WERI-Rb-1 (cell line): ENCODE results near the gene TEX9.

ENCODE experiments used
- DNase-seq: peaks from one replicate; pipeline ENCODE4 v3.0.0-alpha.2; 2020
- H3K27ac ChIP-seq: fragments of 250-450 bp; sonication (Bioruptor Pico); 2 replicates; pipeline ENCODE4 v1.5.1; 2020; ENCODE audit warnings: mild to moderate bottlenecking, moderate library complexity
- H3K27me3 ChIP-seq: fragments of 250-450 bp; sonication (Bioruptor Pico); 2 replicates; pipeline ENCODE4 v1.5.1; 2021; ENCODE audit warnings: mild to moderate bottlenecking, low read depth, moderate library complexity; ENCODE audit not compliant: insufficient read depth, severe bottlenecking
- H3K36me3 ChIP-seq: fragments of 250-450 bp; sonication (Bioruptor Pico); 2 replicates; pipeline ENCODE4 v1.5.1; 2020; ENCODE audit warnings: mild to moderate bottlenecking, moderate library complexity
- H3K4me3 ChIP-seq: 2 replicates; pipeline ENCODE4 v1.5.1; 2011; ENCODE audit warnings: low read depth, mild to moderate bottlenecking, control low read depth, low read length
- H3K9me3 ChIP-seq: fragments of 250-450 bp; sonication (Bioruptor Pico); 2 replicates; pipeline ENCODE4 v1.5.1; 2021; ENCODE audit warnings: mild to moderate bottlenecking, moderate library complexity; ENCODE audit not compliant: severe bottlenecking
- CTCF ChIP-seq: IDR thresholded peaks from 2 replicates; pipeline ENCODE4 v1.5.1; 2011; ENCODE audit warnings: low read depth, mild to moderate bottlenecking, control low read depth, inconsistent platforms, low read length

Gene TEX9

GRCh38 chr15:56342653-56343052, 22.6 kb upstream of the TEX9 start:
- no peak for TF ChIP-seq CTCF
- Histone ChIP-seq H3K4me3 (no peak overlapping the region), H3K27ac (no peak overlapping the region), H3K9me3 (no peaks in the 10 kb centered on the region), H3K27me3 (no peaks in the 10 kb centered on the region), H3K36me3 (no peaks in the 10 kb centered on the region)
- no peak for DNase-seq

- H3K27ac ChIP-seq = no peak overlapping the region
- H3K27me3 ChIP-seq = no peaks in the 10 kb centered on the region
- H3K36me3 ChIP-seq = no peaks in the 10 kb centered on the region
- no peak for TF ChIP-seq CTCF
- no peak overlapping the region for H3K4me3 ChIP-seq
- no peak for DNase-seq
- no peaks in the 10 kb centered on the region for H3K9me3 ChIP-seq
Observed at GRCh38 chr15:56343879-56344278, 21.3 kb upstream of the TEX9 start.

GRCh38 chr15:56344336-56344735, 20.9 kb upstream of the TEX9 start:
- TF ChIP-seq CTCF = no peak
- no peak overlapping the region for H3K27ac ChIP-seq
- no peaks in the 10 kb centered on the region for H3K36me3 ChIP-seq
- no peak for DNase-seq
- no peak overlapping the region for H3K4me3 ChIP-seq
- no peaks in the 10 kb centered on the region for H3K9me3 ChIP-seq
- H3K27me3 ChIP-seq = no peaks in the 10 kb centered on the region

GRCh38 chr15:56346414-56346813, 18.8 kb upstream of the TEX9 start:
- Histone ChIP-seq H3K4me3 (no peak overlapping the region), H3K27me3 (no peaks in the 10 kb centered on the region), H3K36me3 (no peaks in the 10 kb centered on the region), H3K9me3 (no peaks in the 10 kb centered on the region), H3K27ac (no peak overlapping the region)
- no peak for DNase-seq
- no peak for TF ChIP-seq CTCF

- no peaks in the 10 kb centered on the region for H3K36me3 ChIP-seq
- no peaks in the 10 kb centered on the region for H3K27me3 ChIP-seq
- H3K9me3 ChIP-seq = no peaks in the 10 kb centered on the region
- no peak overlapping the region for H3K4me3 ChIP-seq
- no peak overlapping the region for H3K27ac ChIP-seq
- no peak for TF ChIP-seq CTCF
- no peak for DNase-seq
Observed at GRCh38 chr15:56349554-56349953, 15.7 kb upstream of the TEX9 start.

GRCh38 chr15:56351353-56351752, 13.9 kb upstream of the TEX9 start:
- Histone ChIP-seq H3K4me3 (no peak overlapping the region), H3K27ac (no peak overlapping the region), H3K36me3 (no peaks in the 10 kb centered on the region), H3K9me3 (no peaks in the 10 kb centered on the region), H3K27me3 (no peaks in the 10 kb centered on the region)
- TF ChIP-seq CTCF = no peak
- DNase-seq = no peak
